Umbilical cord (tissue), 2 donors: ENCODE data around the gene ALPL. TPM values are rescaled to one million over a fixed set of nuclear protein-coding genes. Genes with fewer than 3 reads are reported as not detected.
"Not testable (repeated sequence)": the region's sequence is repeated elsewhere in the genome, so short reads cannot be mapped to it uniquely, and the experiment has no call there.

Source experiments
- DNase-seq: peaks from one replicate; pipeline ENCODE4 v3.0.0-alpha.2; 2015; ENCODE audit warnings: low spot score
- total RNA-seq: library from RNA; depleted of rRNA; stranded (reverse); fragments of >200 nt; gene quantifications from one replicate; pipeline ENCODE4 v1.2.3, GENCODE V29; 2014; ENCODE audit warnings: low replicate concordance; ENCODE audit not compliant: insufficient read depth

Gene ALPL
- total RNA-seq, 1 donor from 2014 or later, result not detected

DNA sequence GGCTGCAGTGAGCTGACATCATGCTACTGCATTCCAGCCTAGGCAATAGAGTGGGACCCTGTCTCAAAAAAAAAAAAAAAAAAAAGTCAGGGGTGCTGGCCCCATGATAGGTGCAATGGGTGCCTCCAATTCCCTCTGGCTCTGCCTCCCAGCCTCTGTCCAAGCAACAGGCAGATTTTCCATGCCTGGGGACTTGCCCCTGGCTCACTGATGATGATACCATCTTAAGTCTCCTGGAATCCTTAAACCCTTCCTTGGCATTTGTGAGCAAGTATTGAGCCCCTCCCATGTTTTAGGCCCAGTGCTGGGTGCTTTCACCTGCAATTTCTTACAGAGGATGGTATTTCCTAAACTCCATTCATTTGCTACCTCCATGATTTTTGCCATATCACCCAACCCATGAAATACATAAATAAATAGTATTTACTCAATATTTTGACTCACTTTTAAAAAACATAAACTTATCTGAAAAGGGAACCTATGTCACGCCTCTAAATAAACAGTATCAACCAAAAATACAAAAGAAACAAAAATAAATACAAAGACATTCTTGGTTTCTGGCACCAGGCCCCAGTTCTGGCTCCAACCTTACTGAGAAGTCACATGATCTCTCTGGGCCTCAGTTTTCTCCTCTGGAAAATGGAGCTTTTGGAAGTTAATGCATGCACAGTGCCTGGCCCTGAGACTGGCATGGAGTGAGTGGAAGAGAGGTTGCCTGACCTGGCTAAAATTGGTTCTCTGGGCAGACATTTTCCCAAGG, 1.5 kb upstream of the ALPL start:
- DNase-seq, result no peak

GRCh38 chr1:21508580-21509350, 458 bp upstream of the ALPL start:
- peak; percentile 31 for DNase-seq

- DNase-seq, result no peak
Observed at GRCh38 chr1:21510113-21510493, 880 bp downstream of the ALPL start.

DNA sequence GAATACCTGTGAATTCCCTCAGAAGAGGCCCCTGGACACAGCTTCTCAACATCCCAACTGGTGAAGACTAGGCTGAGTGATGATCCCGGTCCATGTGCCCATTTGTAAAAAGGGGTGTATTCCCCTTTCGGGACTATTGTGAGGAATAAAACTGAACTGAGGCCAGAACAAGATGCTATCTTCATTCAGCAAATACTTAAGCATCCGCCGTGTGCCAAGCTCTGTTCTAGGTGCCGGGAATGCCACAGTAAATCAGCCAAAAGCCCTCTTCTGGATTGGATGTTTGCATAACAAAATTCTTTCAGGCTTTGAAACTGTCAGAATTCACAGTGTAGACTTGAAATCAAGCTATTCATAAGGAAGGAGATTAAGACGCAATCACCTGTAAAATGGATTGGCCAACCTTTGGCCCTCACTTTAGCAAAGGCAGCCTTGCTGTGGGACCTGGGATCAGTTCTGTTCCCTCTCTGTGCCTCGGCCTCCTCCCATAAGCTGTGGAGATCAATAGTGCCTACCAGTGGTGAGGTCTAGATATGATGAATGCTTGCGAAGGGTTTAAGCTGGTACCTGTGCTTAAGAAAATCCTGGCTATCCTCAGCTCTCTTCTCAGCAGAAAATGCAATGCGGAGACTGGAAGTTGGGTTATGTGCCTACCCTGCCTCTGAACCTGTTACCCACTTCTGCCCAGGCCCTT, 1.8 kb downstream of the ALPL start:
- DNase-seq, result no peak

GRCh38 chr1:21511579-21512522, 2.6 kb downstream of the ALPL start:
- DNase-seq, result peak; percentile 46

DNA sequence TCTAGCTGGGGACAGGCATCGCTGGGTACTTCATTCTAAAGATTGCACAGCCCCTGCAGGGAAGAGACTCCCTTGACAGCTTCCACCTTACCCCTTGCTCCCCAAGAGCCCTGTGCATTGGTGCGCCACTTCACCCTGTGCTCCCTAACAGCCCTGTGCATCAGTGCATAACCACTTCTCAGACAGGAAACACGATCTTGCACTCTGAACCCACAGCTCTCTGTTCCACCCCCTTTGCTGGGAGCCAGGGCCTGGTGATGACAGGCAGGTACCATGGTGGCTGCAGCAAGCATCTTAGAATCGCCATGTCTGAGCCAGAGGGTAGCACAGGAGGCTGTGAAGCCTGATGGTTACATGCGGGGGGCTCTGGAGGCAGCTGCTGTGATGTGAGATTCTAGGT, 5.0 kb downstream of the ALPL start:
- DNase-seq, result no peak

- DNase-seq, result no peak
Observed at GRCh38 chr1:21517161-21517589, 8.0 kb downstream of the ALPL start.

GRCh38 chr1:21517660-21518480, 8.6 kb downstream of the ALPL start:
- no peak for DNase-seq

DNA sequence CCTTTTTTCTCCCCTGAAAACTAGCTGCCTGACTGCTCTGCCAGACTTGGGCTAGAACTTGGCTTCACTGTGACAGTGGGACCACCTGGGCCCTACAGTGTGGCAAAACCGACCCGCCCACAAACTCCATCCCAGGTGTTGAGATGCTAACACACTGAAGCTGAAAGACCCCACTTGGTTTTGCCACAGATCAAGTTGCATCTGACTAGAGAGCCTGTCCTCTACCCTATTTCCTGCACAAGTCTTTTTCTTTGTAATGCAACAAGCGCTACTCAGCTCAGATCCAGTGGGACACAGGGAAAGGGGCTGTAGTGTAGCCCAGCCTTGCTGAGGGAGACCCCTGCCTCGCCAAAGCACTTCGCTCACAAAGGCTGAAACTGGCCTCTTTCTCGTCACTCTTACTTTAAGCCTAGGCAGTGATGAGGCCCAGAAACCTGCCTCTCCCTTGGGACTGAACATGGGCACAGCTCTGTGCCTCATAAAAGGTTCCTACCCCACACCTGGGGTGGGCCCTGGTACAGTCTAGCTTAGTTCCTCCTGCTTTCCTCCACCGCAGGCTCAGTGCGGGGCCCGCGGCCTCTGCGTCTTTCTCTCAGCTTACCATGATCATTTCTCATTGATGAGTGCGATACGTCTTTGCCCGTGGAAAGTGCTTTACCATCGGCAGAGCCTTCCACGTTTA, 9.7 kb downstream of the ALPL start:
- no peak for DNase-seq

DNA sequence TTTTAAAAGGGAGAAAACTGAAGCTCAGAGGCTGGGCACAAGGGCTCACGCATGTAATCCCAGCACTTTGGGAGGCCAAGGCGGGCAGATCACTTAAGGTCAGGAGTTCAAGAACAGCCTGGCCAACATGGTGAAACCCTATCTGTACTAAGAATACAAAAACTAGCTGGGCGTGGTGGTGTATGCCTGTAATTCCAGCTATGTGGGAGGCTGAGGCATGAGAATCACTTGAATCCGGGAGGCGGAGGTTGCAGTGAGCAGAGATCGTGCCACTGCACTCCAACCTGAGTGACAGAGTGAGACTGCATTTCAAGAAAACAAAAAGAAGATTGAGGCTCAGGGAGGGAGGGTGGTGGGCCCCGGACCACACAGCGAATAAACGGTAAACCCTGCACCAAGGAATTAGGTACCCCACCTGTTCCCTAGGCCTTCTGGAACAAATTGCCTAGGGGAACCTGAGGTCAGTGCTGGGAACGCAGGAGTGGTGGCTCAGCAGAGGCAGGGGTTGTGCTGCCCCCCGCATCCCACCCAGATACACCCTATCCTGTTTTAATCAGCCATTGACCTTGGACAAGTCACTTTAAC, 10.4 kb downstream of the ALPL start:
- DNase-seq, result not testable (repeated sequence)

DNA sequence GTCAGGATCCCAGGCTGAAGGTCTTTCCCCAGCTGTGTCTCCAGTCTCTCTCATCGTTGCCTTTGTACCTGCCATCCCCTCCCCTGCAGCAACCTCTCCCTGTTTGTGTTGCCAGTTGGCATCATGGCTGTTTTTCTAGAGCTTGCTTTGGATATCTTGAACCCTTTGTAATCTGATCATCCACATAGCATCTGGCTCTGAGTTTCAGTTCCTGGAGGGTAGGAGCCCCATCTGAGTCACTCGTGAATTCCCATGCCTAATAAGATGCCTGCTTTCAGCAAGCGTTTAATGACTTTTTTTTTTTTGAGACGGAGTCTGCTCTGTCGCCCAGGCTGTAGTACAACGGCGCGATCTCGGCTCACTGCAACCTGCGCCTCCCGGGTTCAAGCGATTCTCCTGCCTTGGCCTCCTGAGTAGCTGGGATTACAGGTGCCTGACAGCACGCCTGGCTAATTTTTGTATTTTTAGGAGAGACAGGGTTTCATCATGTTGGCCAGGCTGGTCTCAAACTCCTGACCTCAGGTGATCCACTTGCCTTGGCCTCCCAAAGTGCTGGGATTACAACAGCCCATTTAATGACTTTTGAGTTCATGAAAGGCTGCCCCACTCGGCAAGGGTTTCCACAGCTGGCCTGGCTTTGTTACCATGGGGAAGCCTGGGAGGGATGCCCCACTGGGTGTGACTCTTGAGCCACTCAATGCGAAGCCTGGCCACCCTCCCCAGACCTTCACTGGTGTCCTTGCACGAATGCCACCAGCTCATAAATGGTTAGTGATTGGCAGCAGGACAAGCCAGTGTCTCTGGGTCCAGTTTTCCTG, 11.9 kb downstream of the ALPL start:
- no peak for DNase-seq

DNA sequence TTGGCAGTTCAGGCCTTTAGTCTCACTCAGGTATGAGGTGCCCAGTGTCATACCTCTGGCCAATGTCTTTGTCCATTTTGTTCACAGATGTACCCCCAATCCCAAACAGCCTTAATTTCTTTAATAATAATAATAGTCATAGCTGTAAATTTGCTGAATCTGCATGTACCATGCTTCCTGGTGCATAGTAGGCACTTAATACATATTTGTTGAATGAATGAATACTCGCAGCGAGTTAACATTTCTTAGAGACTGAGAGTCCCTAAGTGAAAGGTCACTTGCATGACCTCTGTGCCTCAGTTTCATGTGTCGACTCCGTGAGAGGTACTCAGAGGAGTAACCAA, 12.5 kb downstream of the ALPL start:
- DNase-seq, result no peak

DNA sequence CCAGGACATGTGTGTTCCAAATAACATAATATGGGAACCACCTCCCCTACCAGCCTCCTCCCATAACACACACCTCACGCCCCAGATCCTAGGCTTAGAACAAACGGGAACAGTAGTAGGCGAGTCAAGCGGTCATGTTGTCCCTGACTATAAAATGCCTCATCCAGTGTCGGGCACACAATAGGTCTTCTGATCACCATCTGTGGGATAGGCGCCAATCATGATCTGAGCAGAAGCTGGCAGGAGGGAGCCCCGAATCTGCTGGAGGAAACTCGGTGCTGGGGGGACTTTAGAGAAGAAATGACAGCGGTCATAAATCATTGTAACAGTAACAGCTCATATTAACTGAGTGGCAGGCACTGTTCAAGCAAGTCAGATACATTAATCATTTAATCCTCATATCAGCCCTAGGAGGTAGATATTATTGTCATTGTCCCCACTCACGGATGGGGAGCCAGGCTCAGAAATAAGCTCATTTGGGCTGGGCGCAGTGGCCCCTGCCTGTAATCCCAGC, 13.4 kb downstream of the ALPL start:
- DNase-seq, result no peak

DNA sequence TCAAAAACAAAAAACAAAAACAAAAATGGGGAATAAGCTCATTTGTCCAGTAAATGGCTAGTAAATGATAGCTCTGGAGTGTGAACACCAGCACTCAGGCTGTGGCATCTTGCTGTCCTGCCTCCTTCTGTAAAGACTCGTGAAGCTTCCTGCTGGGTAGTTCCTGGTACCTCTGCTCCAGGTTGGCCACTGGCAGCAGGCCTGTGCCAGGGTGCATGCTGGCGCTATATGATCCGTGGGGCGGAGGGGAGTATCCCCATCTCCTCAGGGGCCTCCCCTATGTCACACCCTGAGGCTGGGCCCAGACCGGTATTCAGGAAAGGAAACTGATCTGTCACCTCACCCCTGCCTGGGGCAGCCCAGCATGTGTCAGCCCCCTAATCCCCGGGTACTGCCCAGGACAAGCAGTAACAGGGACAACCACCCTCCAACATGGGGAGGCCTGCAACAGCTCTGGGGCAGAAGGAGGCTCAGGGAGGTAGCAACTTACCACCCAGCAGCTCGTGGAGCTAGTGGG, 14.1 kb downstream of the ALPL start:
- no peak for DNase-seq

- DNase-seq, result no peak
Observed at GRCh38 chr1:21524220-21524619, 15.0 kb downstream of the ALPL start.

DNA sequence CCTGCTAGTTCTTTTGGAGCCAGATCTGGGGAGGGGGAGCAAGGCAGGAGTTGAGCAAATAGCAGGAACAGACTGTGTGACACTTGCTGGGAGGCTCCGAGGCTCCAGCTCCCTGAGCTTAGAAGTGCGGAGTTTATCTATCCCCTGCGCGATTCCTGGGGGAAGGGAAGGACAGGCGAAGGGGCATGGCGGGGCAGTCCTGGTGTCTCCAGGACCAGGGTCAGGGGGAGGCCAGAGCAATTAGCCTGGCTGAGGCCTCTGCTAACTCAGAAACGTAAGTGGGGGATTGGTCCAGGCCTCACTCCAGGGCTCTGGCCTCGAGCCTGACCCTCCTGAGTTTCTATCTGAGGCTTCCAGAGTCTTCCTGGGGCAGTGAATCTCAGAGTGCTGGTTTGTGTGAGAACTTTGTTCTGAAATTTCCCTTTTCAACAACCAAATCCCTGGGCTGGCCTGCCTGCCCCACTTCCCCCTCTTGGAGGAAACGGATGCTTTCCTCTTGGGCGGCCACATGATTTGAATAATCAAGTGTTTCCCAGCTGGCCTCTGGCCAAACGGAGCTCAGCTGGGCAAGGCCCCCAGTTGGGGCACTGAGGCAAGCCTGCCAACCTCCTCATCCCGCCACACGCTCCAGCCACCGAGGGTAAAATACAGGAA, 15.6 kb downstream of the ALPL start:
- no peak for DNase-seq

- DNase-seq, result no peak
Observed at GRCh38 chr1:21525340-21525717, 16.1 kb downstream of the ALPL start.

DNA sequence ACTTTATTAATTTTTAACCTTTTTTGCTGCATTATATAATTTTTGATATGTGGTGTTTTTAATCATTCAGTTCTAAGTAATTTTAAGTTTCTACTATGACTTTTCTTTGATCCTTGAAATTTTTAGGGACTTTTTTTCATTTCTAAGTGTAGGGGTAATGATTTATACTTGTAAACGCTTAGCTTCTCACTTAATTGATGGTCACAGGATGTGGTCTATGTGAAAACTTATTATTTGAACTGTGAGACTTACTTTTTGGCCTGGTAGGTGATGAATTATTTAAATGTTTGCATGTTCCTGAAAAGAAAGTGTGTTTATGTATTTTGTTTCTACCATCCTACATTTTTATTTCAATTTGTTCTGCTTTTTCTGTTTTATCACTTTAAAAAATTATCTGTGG, 17.2 kb downstream of the ALPL start:
- DNase-seq, result no peak
